GM21390 (cell line): ENCODE results near the gene ROPN1L.

Experiments used
- ATAC-seq: cut with Tn5 transposase; IDR thresholded peaks from one replicate; pipeline ENCODE4 v1.9.1; 2021; ENCODE audit not compliant: unreplicated experiment

The ROPN1L gene

GRCh38 chr5:10427201-10427600 is 14.5 kb upstream of the ROPN1L start:
- ATAC-seq, result no peak

GRCh38 chr5:10427978-10428377 is 13.7 kb upstream of the ROPN1L start:
- ATAC-seq, result no peak

- ATAC-seq, result no peak
These were observed 10.3 kb upstream of the ROPN1L start for GRCh38 chr5:10431415-10431814.

- no peak for ATAC-seq
These were observed 9.3 kb upstream of the ROPN1L start for GRCh38 chr5:10432059-10433008.

GRCh38 chr5:10434392-10434791 is 7.3 kb upstream of the ROPN1L start:
- no peak for ATAC-seq

- no peak for ATAC-seq
These were observed 3.4 kb upstream of the ROPN1L start for GRCh38 chr5:10438301-10438700.

GRCh38 chr5:10439692-10440091 is 2.0 kb upstream of the ROPN1L start:
- no peak for ATAC-seq

GRCh38 chr5:10440367-10440990 is 1.2 kb upstream of the ROPN1L start:
- ATAC-seq, result no peak

- peak; percentile 51 for ATAC-seq
These were observed 335 bp downstream of the ROPN1L start for GRCh38 chr5:10441992-10442435.

- ATAC-seq, result no peak
These were observed 897 bp downstream of the ROPN1L start for GRCh38 chr5:10442576-10442975.

GRCh38 chr5:10445352-10445751 is 3.7 kb downstream of the ROPN1L start:
- ATAC-seq, result no peak

GRCh38 chr5:10446490-10446889 is 4.8 kb downstream of the ROPN1L start:
- ATAC-seq, result no peak

GRCh38 chr5:10447041-10447440 is 5.4 kb downstream of the ROPN1L start:
- no peak for ATAC-seq

GRCh38 chr5:10448754-10449360 is 7.2 kb downstream of the ROPN1L start:
- ATAC-seq, result no peak

GRCh38 chr5:10451137-10451824 is 9.6 kb downstream of the ROPN1L start:
- ATAC-seq, result no peak

GRCh38 chr5:10452768-10453331 is 11.2 kb downstream of the ROPN1L start:
- ATAC-seq, result peak; percentile 87

GRCh38 chr5:10453545-10453944 is 11.9 kb downstream of the ROPN1L start:
- no peak for ATAC-seq

GRCh38 chr5:10454591-10455276 is 13.1 kb downstream of the ROPN1L start:
- ATAC-seq, result no peak

GRCh38 chr5:10455277-10455670 is 13.6 kb downstream of the ROPN1L start:
- ATAC-seq, result no peak
